Neural crest cell (in vitro differentiated cells): Measurements from ENCODE around the gene MRM2. TPM values are rescaled to one million over a fixed set of nuclear protein-coding genes. Genes with fewer than 3 reads are reported as not detected.

Experiments used
- DNase-seq: peaks from one replicate; pipeline ENCODE4 v3.0.0; 2021; ENCODE audit warnings: low read depth, mixed read lengths, low spot score
- H3K27ac Mint-ChIP-seq: one replicate; pipeline ENCODE4 v1.8.0; 2021; ENCODE audit warnings: mild to moderate bottlenecking, mixed read lengths; ENCODE audit not compliant: unreplicated experiment
- H3K27me3 Mint-ChIP-seq: 2 replicates; pipeline ENCODE4 v1.8.0; 2021; ENCODE audit warnings: low read depth, mild to moderate bottlenecking, mixed read lengths
- H3K36me3 Mint-ChIP-seq: 2 replicates; pipeline ENCODE4 v1.8.0; 2021; ENCODE audit warnings: low read depth, mild to moderate bottlenecking, mixed read lengths
- H3K4me1 Mint-ChIP-seq: 2 replicates; pipeline ENCODE4 v1.8.0; 2021; ENCODE audit warnings: mixed read lengths
- H3K4me3 Mint-ChIP-seq: one replicate; pipeline ENCODE4 v1.8.0; 2021; ENCODE audit warnings: mild to moderate bottlenecking, mixed read lengths
- H3K9me3 Mint-ChIP-seq: 2 replicates; pipeline ENCODE4 v1.8.0; 2021; ENCODE audit warnings: mixed read lengths
- CTCF ChIP-seq: fragments of 200-600 bp; sonication (generic); conservative IDR thresholded peaks from 2 replicates; pipeline ENCODE4 v1.5.0; 2021; ENCODE audit warnings: antibody characterized with exemption, mild to moderate bottlenecking
- total RNA-seq: library from RNA; stranded (reverse); gene quantifications from 2 replicates; pipeline ENCODE4 v1.2.1, GENCODE V29; 2021

The MRM2 gene
- total RNA-seq, 1 donor from 2014 or later, result 48.5 TPM

GRCh38 chr7:2203766-2204300, 38.2 kb downstream of the MRM2 start:
- Mint-ChIP-seq H3K27me3 (no peaks in the 10 kb centered on the region), H3K4me3 (no peak overlapping the region), H3K4me1 (peaks cover 16% of the 10 kb centered on the region), H3K36me3 (peaks cover 7% of the 10 kb centered on the region), H3K27ac (no peak overlapping the region), H3K9me3 (no peaks in the 10 kb centered on the region)
- no peak for TF ChIP-seq CTCF
- DNase-seq, result no peak

GRCh38 chr7:2202901-2203765, 38.9 kb downstream of the MRM2 start:
- Mint-ChIP-seq H3K4me1 (peaks cover 16% of the 10 kb centered on the region), H3K27ac (peak overlapping the region; percentile 62)

GRCh38 chr7:2202361-2202761, 39.6 kb downstream of the MRM2 start:
- no peaks in the 10 kb centered on the region for H3K27me3 Mint-ChIP-seq
- no peak for TF ChIP-seq CTCF
- H3K4me3 Mint-ChIP-seq, result no peak overlapping the region
- no peaks in the 10 kb centered on the region for H3K9me3 Mint-ChIP-seq
- DNase-seq, result no peak
- H3K36me3 Mint-ChIP-seq, result peaks cover 6% of the 10 kb centered on the region
- no peak overlapping the region for H3K27ac Mint-ChIP-seq
- peaks cover 16% of the 10 kb centered on the region for H3K4me1 Mint-ChIP-seq

More at GRCh38 chr7:2202901-2203765, 38.9 kb downstream of the MRM2 start:
- H3K27me3 Mint-ChIP-seq, result no peaks in the 10 kb centered on the region
- peaks cover 3% of the 10 kb centered on the region for H3K36me3 Mint-ChIP-seq
- TF ChIP-seq CTCF, result no peak
- no peak overlapping the region for H3K4me3 Mint-ChIP-seq
- DNase-seq, result no peak
- H3K9me3 Mint-ChIP-seq, result no peaks in the 10 kb centered on the region

- Mint-ChIP-seq H3K27ac (no peak overlapping the region), H3K4me3 (no peak overlapping the region), H3K9me3 (no peaks in the 10 kb centered on the region), H3K4me1 (peaks cover 16% of the 10 kb centered on the region), H3K27me3 (no peaks in the 10 kb centered on the region), H3K36me3 (peaks cover 8% of the 10 kb centered on the region)
- no peak for DNase-seq
- TF ChIP-seq CTCF, result no peak
Observed at GRCh38 chr7:2201686-2202360, 40.2 kb downstream of the MRM2 start.

GRCh38 chr7:2201128-2201527, 40.9 kb downstream of the MRM2 start:
- DNase-seq, result no peak
- Mint-ChIP-seq H3K4me3 (no peak overlapping the region), H3K27ac (no peak overlapping the region), H3K27me3 (no peaks in the 10 kb centered on the region), H3K36me3 (peaks cover 15% of the 10 kb centered on the region), H3K9me3 (no peaks in the 10 kb centered on the region), H3K4me1 (peaks cover 16% of the 10 kb centered on the region)
- no peak for TF ChIP-seq CTCF
